Measurements from ENCODE around the gene C2orf49.

Gene C2orf49

DNA sequence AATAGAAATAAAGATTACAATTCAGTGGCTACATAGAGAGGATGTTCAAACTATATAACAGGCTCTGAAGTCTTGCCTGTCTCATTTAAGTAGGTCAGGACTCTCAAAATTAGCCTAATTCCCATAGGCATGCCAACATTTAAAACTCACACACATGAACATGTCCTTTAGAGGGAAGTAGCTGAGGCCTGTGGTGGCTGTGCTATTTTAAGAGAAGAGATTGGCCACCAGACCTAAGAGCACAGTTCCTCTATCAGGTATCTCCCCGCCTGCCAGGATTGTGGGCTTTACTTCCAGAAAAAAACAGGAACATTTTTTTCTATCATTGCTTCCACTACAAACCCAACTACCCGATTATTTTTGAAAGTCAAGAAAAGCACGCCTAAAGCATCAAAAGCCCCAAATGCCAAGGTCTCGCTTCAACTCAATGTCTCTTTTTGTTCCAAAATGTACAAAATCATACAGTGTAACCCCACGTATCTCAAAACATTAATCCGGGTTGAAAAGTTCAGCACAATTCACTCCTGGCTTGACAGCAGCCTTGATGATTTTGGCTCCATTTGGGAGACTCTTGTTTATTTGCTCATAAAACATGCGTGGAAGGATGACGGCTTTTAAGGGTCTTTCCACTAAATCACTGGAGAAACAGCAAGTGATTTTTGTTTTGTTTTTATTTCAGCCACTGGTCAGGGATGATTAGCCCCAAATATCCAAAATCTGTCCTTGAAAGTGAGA lies 46.3 kb downstream of the C2orf49 start:
- no peak for DNase-seq (ENCODE audit: low read depth)

DNA sequence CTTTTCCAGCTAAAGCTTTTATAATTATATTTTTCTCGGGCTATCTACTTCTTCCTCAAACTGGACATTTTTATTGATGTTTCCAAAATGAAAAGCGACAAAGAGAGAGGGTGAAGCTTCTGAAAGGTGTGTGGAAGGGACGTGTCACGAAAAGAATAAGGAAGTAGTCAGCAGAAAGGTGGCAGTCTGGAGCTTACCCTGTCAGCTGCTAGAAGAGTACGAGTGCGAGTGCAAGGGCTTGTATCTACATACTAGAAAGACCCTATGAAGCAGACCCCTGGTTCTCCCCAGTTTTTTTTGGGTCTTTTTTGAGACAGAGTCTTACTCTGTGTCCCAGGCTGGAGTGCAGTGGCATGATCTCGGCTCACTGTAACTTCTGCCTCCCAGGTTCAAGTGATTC lies 46.9 kb downstream of the C2orf49 start:
- no peak for DNase-seq (ENCODE audit: low read depth)

DNA sequence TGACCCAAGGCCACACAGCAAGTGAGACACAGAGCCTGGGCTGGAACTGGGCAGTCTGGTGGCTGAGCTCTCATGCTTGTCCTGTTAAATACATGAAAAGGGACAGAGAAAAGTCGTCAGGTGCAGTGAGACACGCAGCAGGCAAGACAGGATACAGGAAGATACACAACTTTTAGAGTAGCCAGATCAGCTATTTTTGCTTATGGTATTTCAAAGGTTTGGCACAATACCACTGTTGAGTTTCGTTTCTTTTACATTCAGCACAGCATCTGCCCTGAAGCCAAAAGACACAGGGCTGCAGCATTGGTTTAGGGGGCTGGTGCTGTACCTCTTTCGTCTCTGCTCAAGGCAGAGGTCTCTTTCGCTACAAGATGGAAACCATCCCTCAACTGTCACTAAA lies 47.5 kb downstream of the C2orf49 start:
- no peak for DNase-seq (ENCODE audit: low read depth)

DNA sequence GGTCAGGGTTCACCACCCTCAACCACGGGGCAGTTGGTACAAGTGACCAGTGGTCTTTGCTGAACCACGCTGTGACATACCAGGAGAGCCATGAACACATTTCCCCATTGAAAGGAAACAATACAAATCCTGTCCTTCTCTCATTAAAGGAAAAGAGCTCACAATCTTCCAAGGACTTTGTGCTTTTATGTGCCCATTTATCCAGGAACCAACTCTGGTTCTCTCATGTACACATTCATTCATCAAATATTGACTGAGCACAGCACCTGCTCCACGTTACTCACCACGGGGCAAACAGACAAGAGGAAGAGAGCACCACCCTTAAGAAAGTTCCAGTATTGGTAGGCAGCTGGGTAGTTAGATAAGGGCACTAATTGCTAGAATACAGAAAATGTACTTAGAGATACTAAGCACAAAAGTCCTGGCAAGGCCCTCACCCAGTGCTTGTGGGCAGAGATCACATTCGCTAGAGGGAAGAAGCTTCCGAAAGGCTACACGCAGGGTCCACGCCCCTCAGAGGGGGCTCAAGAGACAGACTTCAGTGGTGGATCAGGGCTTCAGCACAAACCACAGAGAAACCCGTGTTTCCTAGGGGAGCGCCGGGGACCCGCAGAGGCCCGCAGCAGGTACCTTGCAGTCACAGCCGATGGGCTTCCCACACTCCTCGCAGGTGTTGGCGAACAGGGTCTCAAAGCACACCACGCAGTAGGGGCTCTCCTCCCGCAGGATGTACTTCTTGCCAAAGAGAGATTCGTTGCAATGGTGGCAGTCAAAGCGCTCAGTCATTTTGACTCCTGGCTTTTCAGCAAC lies 48.6 kb downstream of the C2orf49 start:
- no peak for DNase-seq (ENCODE audit: low read depth)

DNA sequence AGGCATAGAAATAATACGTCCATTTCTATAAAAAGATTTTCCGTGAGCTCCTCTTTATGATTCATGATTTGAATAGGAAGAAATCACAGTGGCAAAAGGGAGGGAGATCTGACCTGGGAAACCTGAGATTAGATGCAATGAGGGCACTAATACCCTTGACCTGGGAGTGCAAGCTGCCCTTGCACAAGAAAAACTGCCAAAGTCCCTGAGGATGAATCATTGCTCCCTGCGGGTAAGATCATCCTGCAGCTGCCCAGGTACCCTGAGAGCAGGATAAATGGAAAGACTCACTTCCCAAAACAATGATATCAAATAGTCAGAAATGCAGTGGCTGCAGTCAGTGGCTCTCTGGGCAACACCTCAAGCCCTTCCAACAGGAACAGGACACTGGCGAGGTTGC lies 49.9 kb downstream of the C2orf49 start:
- DNase-seq (ENCODE audit: low read depth) = no peak

DNA sequence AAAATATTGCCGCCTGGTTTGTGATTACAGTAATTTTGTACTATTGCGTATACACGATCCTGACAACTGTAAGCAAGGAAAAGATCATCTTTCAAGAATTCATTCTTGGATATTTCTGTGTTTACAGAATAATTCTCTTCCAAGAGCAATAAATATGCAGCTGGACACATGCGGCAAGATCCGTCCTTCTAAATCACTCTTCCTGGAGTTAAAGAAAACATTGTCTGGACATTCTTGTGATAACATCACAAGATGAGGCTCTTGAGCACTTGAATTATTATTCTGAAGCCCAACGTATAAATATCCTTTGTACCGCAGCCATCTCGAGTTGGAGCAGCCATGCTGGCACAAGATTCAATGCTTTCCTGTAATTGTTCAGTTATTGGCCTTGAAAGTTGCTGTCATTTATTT lies 51.6 kb downstream of the C2orf49 start:
- DNase-seq (ENCODE audit: low read depth) = no peak

DNA sequence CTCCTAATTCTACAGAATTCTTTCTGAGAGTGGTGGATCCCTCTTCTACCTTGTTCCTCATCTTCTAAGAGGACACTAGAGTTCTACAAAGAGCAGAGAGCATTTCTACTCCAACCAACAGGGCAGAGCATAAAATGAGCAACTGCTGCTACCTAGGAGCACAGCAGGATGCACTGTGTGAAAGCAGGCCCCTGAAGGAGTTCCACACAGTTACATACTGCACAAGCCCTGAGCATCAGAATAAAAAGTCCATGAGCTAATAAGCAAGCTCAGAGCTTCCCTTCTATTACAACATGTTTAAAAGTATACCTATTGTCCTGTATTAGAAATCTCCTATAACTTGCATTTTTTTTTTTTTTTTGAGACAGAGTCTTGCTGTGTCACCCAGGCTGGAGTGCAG lies 53.1 kb downstream of the C2orf49 start:
- DNase-seq (ENCODE audit: low read depth) = no peak

DNA sequence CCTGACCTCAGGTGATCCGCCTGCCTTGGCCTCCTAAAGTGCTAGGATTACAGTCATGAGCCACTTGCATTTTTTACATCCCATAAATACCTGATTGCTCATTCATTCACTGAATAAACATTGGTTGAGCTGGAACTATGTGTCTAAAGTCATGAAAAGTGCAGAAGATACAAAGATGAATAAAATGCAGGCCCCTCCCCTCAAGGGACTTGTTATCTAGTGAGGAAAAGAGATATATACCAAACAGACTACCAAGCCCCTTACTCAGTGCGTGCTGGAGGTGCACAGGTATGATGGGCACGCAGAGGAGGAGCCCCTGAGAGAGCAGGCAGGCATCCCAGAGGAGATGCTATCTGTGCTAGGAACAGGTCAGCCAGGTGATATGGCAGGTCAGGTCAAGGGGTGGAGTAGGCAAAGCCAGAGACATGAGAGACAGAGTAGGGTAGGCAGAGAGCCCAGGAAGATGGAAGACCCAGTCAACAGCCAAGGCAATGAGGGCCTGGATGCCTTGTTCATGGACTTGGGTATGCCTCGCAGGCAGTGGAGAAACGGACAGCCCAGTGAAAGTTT lies 53.8 kb downstream of the C2orf49 start:
- DNase-seq (ENCODE audit: low read depth) = no peak

DNA sequence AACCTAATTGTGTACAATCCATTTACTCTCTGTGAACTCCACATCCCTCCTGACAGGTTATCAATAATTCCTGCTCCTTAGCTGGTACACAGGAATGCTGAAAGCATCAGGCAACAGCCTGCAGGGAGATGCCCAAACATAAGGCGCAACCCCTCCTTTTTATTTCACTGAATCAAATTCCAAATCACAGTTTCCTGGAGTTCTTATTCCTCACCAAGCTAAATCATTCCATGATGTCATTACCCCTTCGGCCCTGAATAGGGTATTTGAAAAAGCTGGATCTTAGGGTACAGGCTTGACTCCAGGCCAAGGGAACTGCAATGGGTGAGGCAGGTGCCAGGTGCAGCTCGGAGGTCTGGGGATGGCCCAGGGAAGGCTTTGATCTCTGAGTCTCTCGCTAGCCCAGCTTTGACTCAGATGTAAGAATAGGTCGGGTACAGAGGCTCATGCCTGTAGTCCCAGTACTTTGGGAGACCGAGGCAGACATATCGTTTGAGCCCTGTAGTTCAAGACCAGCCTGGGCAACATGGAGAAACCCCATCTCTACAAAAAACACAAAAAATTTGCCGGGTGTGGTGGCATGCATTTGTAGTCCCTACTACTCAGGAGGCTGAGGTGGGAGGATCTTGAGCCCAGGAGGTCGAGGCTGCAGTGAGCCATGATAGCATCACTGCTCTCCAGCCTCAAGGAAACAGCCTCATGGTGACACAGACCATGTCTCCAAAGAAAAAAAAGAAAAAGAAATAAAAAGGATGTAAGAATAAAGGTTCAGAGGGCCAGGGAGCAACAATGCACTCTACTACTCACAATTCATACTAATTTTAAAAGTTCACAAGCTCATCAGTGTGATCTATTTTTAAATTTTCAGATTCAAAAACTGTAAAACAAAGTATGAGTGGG lies 54.7 kb downstream of the C2orf49 start:
- no peak for DNase-seq (ENCODE audit: low read depth)

DNA sequence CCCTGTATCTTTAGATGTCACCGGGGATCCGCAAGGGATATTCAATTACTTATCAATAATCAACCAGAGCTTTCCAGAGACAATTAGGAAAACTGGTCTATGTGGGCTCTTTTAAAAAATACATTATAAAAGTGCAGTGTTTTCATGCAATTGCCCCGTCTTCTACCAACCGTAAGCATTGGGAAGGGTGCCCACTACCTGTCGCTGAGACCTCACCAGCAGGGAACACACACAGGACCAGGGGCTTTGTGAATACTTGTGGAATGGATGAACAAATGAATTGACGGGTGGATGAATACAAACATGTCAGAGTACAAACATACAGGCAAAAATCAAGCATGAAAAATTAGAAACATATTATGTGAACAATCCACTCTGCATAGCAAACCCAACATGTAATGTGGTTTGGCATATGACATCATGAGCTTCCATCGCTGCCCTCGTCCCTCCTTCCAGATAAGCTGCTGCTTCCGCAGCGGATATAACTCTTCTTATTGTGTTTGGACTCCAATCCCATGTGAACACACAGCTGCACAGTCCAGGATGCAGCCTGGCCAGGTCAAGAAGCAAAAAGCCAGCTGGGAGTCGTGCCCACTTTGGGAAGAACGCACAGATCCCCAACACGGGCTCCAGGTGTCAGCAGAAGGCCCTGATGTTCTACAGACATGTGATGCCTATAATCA lies 56.2 kb downstream of the C2orf49 start:
- DNase-seq (ENCODE audit: low read depth) = no peak

DNA sequence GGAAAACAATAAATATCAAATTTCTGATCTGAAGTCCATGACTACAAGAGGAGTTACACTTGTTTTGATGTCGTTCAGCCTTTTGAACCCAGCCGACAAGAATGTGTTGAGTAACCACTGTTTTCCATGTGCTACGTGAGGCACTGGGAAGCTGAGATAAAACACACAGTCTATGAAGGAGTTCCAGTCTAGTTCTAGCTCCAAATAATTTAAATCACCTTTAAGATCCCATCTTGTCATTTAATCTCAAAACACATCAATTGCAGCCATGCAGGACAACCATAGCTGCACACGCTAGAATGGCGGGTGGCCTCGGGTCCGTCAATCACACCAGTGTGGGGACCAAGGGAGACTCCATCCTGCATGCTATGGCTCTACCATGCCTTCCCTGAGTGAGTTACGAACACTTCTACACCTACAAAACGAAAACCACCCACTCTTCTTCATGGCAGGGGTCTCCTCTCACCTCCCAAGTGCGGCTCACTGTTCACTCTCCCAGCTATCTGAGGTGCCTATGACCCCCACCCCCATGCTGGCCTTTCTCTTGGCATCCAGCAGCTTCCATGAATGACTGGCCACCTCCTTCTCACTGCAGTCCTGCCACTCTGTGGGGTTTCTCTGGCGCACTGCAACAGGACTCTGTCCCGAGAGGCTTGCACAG lies 57.7 kb downstream of the C2orf49 start:
- DNase-seq (ENCODE audit: low read depth) = no peak

DNA sequence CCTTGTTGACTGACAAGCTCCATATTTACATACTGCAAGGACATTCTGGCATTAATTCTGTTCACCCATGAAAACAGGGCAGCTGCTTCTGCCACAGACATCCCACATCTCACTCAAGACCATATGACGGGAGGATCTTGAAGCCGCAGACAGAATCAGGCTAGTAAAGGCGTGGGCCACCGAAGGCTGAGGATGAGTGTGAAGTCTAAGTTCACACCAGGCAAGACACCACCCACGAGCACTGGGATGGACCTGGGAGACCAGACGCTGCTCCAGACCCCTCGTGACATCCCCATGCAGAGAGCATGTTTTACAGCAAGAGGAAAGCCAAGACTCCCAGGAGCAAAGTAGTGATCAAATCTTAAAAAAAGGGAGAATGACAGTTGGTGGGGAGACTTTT lies 58.4 kb downstream of the C2orf49 start:
- no peak for DNase-seq (ENCODE audit: low read depth)

DNA sequence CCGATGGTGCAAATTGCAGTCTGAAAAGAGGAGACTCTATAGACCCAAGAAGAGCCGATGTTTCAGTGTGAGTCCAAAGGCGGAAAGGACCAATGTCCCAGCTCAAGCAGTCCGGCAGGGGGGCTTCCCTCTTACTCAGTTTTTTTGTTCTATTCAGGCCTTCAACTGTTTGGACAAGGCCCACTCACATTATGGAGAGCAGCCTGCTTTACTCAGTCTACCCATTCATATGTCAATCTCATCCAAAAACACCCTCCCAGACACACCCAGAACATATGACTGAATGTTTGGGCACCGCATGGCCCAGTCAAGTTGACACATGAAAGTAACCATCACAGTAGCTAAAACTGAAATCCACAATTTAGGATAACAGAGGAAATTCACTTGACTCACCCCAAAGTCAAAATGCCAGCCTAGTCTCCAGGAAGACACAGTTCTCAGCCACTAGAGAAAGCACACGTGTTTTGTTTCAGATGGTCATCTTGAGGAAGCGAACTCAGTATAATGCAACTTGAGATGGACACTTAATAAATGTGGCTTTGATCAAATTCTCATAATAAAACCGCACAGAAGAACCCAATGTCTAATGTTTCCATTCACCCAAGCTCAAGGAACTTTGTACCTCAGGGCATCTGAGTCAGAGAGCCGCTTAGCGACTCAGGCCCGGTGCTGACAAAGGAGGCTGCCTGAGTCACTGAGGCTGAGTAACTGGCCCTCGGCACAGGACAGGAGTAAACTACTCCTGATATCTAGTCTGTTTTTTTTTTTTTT lies 59.1 kb downstream of the C2orf49 start:
- no peak for DNase-seq (ENCODE audit: low read depth)

DNA sequence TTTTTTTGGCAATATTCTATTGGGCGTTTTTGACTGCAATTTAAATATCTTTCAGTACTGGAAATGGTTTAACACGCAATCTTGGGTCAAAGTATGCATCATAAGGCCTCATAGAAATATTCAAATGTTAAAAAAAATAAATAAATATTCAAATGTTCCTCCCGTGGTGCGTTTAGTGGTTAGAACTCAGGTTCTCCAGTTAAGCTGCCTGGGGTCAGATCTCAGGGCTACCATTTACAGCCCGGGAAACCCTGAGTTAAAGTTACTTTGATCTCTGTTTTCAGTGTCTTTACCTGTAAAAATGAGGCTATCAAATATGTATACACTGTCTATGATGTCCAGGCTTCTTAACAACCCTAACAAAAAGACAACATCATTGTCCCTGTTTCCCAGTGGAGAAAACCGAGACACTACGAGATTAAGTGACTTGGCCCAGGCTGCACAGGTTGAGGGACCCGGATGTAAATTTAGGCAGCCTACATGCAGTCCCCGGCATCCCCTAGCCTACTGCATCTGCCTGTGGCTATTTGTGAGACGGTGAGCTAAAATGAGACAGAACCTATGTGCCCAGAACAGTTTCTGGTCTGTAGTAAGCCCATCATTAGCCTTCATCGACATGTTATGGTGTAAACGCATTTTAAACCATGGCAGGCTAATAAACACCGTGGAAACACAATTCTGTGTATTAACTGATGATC lies 59.8 kb downstream of the C2orf49 start:
- DNase-seq (ENCODE audit: low read depth) = no peak

DNA sequence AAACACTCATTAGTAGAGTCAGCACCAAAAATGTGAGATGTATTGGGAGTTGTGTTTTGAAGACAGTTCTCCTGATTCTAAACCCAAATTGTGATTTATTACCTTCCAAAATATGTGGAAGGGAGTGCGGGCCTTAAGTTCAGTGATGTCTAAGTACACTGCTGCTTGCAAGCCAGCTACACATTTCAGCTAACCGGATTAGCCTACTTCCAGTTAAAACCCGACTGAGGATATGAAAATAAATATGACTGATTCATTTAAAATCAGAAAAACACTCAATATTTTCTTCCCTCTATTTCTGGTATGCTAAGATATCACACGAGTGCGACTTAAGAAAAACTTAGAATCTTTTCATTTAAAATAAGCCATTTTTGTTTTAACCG lies 60.6 kb downstream of the C2orf49 start:
- DNase-seq (ENCODE audit: low read depth) = no peak

DNA sequence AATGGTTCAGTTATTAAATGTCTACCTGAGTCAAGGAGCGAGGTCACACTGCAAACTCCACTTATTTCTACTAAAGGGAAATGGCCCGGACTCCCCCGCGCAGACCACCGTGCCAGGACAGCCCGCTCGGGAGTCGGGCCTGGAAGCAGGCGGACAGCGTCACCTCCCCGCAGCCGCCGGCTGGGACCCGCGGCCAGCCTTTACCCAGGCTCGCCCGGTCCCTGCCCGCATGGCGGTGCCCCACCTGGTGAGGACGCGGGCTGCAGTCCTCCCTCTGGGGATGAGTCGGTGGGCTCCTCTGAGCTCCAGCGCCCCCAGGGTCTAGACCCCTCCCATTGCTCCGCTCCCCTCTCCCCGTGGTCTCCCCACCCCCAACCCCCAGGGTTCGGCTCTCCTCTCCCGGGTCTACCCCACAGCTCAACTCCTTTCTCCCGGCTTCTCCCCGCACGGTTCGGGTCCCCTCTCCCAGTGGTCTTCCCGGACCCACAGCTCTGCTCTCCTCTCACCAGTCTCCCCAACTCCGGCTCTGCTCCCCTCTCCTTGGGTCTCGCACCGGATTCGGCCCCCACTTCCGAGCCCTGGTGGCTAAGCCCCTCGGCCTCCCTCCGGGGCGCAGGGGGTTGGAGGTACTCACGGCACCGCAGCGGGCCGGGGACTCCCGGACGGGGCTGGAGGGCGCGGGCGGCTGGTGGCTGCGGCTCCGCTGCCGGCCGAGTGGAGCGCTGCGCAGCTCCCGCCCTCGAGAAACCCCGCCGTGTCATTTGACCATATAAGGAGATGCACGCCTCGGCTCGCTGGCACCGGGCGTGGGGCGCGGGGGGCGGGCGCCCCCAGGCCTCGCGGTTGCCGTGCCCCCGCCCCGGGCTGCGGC lies 61.2 kb downstream of the C2orf49 start, which contains the start of gene FHL2:
TSS of gene FHL2 (minus strand) at position 716 of the 871 bp plus-strand sequence. CDS start 12,535 bp downstream, outside the sequence.
- DNase-seq (ENCODE audit: low read depth) = peak; percentile 38
